HepG2 (cell line): ENCODE measurements around the gene NKAIN4. TPM values are rescaled to one million over a fixed set of nuclear protein-coding genes. Genes with fewer than 3 reads are reported as not detected.

Source experiments
- ARNT2 ChIP-seq: sonication (generic); formaldehyde crosslinking; IDR thresholded peaks from 2 replicates; pipeline ENCODE4 v1.8.0; 2022; ENCODE audit warnings: mild to moderate bottlenecking, low read depth, missing genetic modification reagents, moderate library complexity
- CHD2 ChIP-seq: IDR thresholded peaks from 2 replicates; pipeline ENCODE4 v1.6.1; 2011; ENCODE audit warnings: low read depth, low read length, improper control_type of control experiment
- DMAP1 ChIP-seq: IDR thresholded peaks from 2 replicates; pipeline ENCODE4 v1.6.1; 2016
- FOXP4 ChIP-seq: sonication (generic); formaldehyde crosslinking; IDR thresholded peaks from 2 replicates; pipeline ENCODE4 v1.4.0; 2020; ENCODE audit warnings: missing genetic modification reagents
- GABPB1 ChIP-seq: IDR thresholded peaks from 2 replicates; pipeline ENCODE4 v1.6.1; 2016; ENCODE audit warnings: mild to moderate bottlenecking, missing genetic modification reagents, moderate library complexity, missing compliant biosample characterization
- HMG20B ChIP-seq: conservative IDR thresholded peaks from 2 replicates; pipeline ENCODE4 v1.6.1; 2016; ENCODE audit warnings: missing genetic modification reagents, missing compliant biosample characterization
- HOXA9 ChIP-seq: sonication (generic); formaldehyde crosslinking; IDR thresholded peaks from 2 replicates; pipeline ENCODE4 v1.8.1; 2022; ENCODE audit warnings: missing genetic modification reagents, mild to moderate bottlenecking, moderate library complexity, borderline replicate concordance
- HOXD1 ChIP-seq: sonication (generic); formaldehyde crosslinking; IDR thresholded peaks from 2 replicates; pipeline ENCODE4 v1.5.0; 2020; ENCODE audit warnings: missing genetic modification reagents
- MAF1 ChIP-seq: sonication (generic); formaldehyde crosslinking; IDR thresholded peaks from 2 replicates; pipeline ENCODE4 v1.5.0; 2020; ENCODE audit warnings: missing genetic modification reagents, borderline replicate concordance
- PAWR ChIP-seq: sonication (generic); formaldehyde crosslinking; IDR thresholded peaks from 2 replicates; pipeline ENCODE4 v1.4.0; 2020; ENCODE audit warnings: missing genetic modification reagents, mild to moderate bottlenecking, borderline replicate concordance
- POLR2G ChIP-seq: fragments of 200-400 bp; formaldehyde crosslinking; IDR thresholded peaks from 2 replicates; pipeline ENCODE4 v1.6.1; 2018; ENCODE audit warnings: mild to moderate bottlenecking, low read depth, low read length, moderate library complexity
- SETDB1 ChIP-seq: sonication (generic); formaldehyde crosslinking; IDR thresholded peaks from 2 replicates; pipeline ENCODE4 v1.5.1; 2020; ENCODE audit warnings: missing genetic modification reagents, mild to moderate bottlenecking, borderline replicate concordance
- SMAD9 ChIP-seq: sonication (generic); formaldehyde crosslinking; IDR thresholded peaks from 2 replicates; pipeline ENCODE4 v1.5.1; 2020; ENCODE audit warnings: mild to moderate bottlenecking, missing genetic modification reagents
- SMARCE1 ChIP-seq: fragments of 450-650 bp; IDR thresholded peaks from 2 replicates; pipeline ENCODE4 v1.6.1; 2017; ENCODE audit warnings: borderline replicate concordance
- TRIM22 ChIP-seq: fragments of 450-650 bp; IDR thresholded peaks from 2 replicates; pipeline ENCODE4 v1.6.1; 2017
- ZC3H4 ChIP-seq: sonication (generic); formaldehyde crosslinking; IDR thresholded peaks from 2 replicates; pipeline ENCODE4 v1.4.0; 2020; ENCODE audit warnings: missing genetic modification reagents, borderline replicate concordance
- ZNF12 ChIP-seq: sonication (generic); formaldehyde crosslinking; IDR thresholded peaks from 2 replicates; pipeline ENCODE4 v1.5.0; 2020; ENCODE audit warnings: missing genetic modification reagents
- ZNF20 ChIP-seq: sonication (generic); formaldehyde crosslinking; IDR thresholded peaks from 2 replicates; pipeline ENCODE4 v1.4.0; 2020; ENCODE audit warnings: mild to moderate bottlenecking, moderate library complexity, missing genetic modification reagents
- ZNF235 ChIP-seq: sonication (generic); formaldehyde crosslinking; IDR thresholded peaks from 2 replicates; pipeline ENCODE4 v1.8.1; 2023; ENCODE audit warnings: mild to moderate bottlenecking, missing genetic modification reagents, borderline replicate concordance
- ZNF296 ChIP-seq: sonication (generic); formaldehyde crosslinking; conservative IDR thresholded peaks from 2 replicates; pipeline ENCODE4 v1.5.0; 2020; ENCODE audit warnings: mild to moderate bottlenecking, missing genetic modification reagents
- ZNF556 ChIP-seq: sonication (generic); formaldehyde crosslinking; IDR thresholded peaks from 2 replicates; pipeline ENCODE4 v1.4.0; 2020; ENCODE audit warnings: mild to moderate bottlenecking, missing genetic modification reagents, borderline replicate concordance
- ZNF644 ChIP-seq: IDR thresholded peaks from 2 replicates; pipeline ENCODE4 v1.6.1; 2016; ENCODE audit warnings: low read depth
- ZNF776 ChIP-seq: sonication (generic); formaldehyde crosslinking; IDR thresholded peaks from 2 replicates; pipeline ENCODE4 v1.4.0; 2020; ENCODE audit warnings: mild to moderate bottlenecking, missing genetic modification reagents
- ZNF777 ChIP-seq: sonication (generic); formaldehyde crosslinking; IDR thresholded peaks from 2 replicates; pipeline ENCODE4 v1.4.0; 2020; ENCODE audit warnings: missing genetic modification reagents
- polyA plus RNA-seq, 8 experiments: library from polyadenylated mRNA; depleted of rRNA in 3 of 8; stranded (reverse) in 7 of 8; unstranded in 1 of 8; fragments of >200 nt; fragmentation: Illumina TruSeq in 4 of 8; extraction: Trizol in 4 of 8; gene quantifications; 2 replicates each; pipeline versions ENCODE4 v1.2.1 to v1.2.3, GENCODE V29; 2011 to 2016; ENCODE audit warnings: low read depth in 4 of 8, missing spikeins in 1 of 8, mixed read lengths in 1 of 8; ENCODE audit not compliant: insufficient read depth in 1 of 8
- total RNA-seq, 5 experiments: library from RNA; depleted of rRNA; stranded (reverse); fragments of >200 nt; fragmentation: Illumina TruSeq; extraction: Trizol; gene quantifications; 2 replicates each; pipeline ENCODE4 v1.2.3, GENCODE V29; 2016; ENCODE audit warnings: low read depth in 1 of 5
- TF ChIP-seq, protein P1 (sequence below): sonication (generic); formaldehyde crosslinking; conservative IDR thresholded peaks from 2 replicates; pipeline ENCODE4 v1.5.0; 2020; ENCODE audit warnings: missing genetic modification reagents

NKAIN4 gene
- total and polyA plus RNA-seq, 2 of the 13 experiments (the other 11 are each of a cell fraction or from before 2014, with no cell fraction given), result not detected

DNA sequence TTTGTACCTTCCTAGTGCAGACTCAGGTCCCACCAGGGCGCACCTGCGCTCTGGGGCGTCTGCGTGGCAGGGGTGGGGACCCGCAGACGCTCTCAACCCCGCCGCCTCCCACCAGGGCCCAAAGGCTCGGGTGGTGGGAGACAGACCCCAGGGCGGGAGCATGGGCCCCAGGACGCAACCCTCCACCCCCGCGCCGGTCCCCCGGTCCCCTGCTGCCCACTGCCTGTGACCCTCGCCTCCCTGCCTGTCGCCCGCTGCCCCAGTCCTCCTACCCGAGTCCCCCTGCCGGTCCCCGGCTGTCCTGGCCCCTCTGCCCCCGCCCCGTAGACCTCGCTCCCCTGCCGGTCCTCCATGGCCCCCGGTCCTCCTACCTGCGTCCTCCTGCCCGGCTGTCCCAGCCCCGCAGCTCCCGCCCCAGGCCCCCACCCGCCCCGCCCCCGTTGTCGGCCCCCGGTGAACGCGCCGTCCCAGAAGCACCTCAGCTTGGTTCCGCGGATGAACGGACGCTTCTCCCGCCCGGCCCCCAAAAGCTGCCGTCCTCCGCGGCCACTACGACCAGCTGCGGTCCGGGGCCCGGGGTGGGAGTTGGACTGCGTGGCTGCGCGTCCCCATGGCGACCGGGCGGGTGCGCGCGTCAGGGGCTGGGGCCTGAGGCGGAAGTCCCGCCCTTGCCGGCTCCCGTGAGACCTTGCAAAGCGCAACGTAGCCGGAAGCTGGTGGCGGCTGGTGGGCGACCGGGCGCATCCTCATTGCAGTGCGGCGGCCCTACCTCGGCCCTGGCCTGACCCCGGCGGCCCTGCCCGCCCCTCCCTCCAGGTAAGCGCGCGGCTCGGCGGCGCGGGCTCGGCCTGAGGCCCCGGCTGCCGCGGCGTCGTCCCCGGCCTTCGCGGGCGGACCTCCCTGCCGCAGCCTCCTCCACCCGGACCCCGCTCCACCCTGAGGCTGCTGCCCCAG lies 18.1 kb upstream of the NKAIN4 start, which contains the start of gene ARFGAP1 (continued):
- TF ChIP-seq MAF1 (CRISPR knock-in tag) (no peak), CHD2 (peak; percentile 92), ZNF777 (CRISPR knock-in tag) (no peak; the same call in 1 of the 2 replicates), ZNF644 (CRISPR knock-in tag) (no peak), ZNF556 (CRISPR knock-in tag) (no peak), SMAD9 (CRISPR knock-in tag) (no peak), ZNF296 (0 out of 2 replicates have a peak, but pooled peaks have one; percentile 31), DMAP1 (CRISPR knock-in tag) (peak; percentile 78), SETDB1 (no peak), POLR2G (peak; percentile 95), PAWR (CRISPR knock-in tag) (no peak), ZC3H4 (CRISPR knock-in tag) (no peak), ZNF776 (CRISPR knock-in tag) (peak; percentile 62; the same call in 1 of the 2 replicates), HMG20B (CRISPR knock-in tag) (0 out of 2 replicates have a peak, but pooled peaks have one; percentile 41), ZNF20 (CRISPR knock-in tag) (no peak), ZNF12 (CRISPR knock-in tag) (no peak), GABPB1 (CRISPR knock-in tag) (peak; percentile 96), TRIM22 (no peak), HOXD1 (CRISPR knock-in tag) (peak; percentile 23; the same call in 1 of the 2 replicates), FOXP4 (CRISPR knock-in tag) (peak; percentile 30), SMARCE1 (no peak), ARNT2 (CRISPR knock-in tag) (peak; percentile 79), HOXA9 (no peak), ZNF235 (CRISPR knock-in tag) (0 out of 2 replicates have a peak, but pooled peaks have one; percentile 49)
- TF ChIP-seq, protein P1, sequence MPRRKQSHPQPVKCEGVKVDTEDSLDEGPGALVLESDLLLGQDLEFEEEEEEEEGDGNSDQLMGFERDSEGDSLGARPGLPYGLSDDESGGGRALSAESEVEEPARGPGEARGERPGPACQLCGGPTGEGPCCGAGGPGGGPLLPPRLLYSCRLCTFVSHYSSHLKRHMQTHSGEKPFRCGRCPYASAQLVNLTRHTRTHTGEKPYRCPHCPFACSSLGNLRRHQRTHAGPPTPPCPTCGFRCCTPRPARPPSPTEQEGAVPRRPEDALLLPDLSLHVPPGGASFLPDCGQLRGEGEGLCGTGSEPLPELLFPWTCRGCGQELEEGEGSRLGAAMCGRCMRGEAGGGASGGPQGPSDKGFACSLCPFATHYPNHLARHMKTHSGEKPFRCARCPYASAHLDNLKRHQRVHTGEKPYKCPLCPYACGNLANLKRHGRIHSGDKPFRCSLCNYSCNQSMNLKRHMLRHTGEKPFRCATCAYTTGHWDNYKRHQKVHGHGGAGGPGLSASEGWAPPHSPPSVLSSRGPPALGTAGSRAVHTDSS (CRISPR knock-in tag), result no peak; the same call in none of the 2 replicates
